T47D (cell line): Measurements from ENCODE around the gene TSPAN16.
"Not testable (repeated sequence)": the region's sequence is repeated elsewhere in the genome, so short reads cannot be mapped to it uniquely, and the experiment has no call there.

Source experiments
- DNase-seq, 2 experiments: peaks; one replicate each; pipeline versions ENCODE4 v3.0.0 to v3.0.0-alpha.2; 2011 to 2012; ENCODE audit warnings: low read depth in 1 of 2, low spot score in 1 of 2
- JUND ChIP-seq: IDR thresholded peaks from 2 replicates; pipeline ENCODE4 v1.6.1; 2012; ENCODE audit warnings: low read depth
- in situ Hi-C: cut with HindIII; loops from 2 replicates; pipeline ENCODE4 v1.10.0; 2016; ENCODE audit warnings: low sequenced_read_pairs, low pct_unique_long_range_greater_than_20kb

TSPAN16 gene

DNA sequence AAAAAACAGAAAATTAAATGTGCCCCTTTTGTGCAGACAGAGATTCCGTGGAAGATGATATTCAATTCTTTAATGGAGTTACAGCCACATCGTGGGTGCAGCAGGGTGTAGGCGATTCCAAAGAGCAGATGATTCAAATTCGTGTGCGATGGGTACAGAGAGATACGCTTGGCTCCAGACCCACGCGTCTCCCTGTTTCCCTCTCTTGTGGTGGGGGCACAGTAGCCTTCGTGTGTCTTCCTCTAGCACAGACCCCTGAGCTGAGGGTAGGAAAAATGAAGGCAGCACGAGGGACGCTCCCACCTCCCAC, 4.8 kb downstream of the TSPAN16 start:
- DNase-seq = no peak
- TF ChIP-seq JUND = no peak
- in situ Hi-C loops = no loop called here

DNA sequence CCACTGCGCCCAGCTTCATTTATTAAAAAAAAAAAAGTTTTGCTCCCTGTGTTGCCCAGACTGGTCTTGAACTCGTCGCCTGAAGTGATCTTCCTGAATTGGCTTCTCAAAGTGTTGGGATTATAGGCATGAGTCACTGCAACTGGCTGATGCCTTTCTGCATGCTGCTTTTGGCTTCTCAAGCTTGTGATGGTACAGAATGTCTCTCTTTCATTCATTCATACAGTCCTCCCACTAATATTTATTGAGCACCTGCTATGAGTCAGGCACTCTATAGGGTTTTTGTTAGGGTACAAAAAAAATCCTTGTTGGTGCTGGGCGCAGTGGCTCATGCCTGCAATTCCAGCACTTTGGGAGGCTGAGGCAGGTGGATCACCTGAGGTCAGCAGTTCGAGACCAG, 9.0 kb downstream of the TSPAN16 start:
- no peak for DNase-seq
- in situ Hi-C loops = no loop called here

DNA sequence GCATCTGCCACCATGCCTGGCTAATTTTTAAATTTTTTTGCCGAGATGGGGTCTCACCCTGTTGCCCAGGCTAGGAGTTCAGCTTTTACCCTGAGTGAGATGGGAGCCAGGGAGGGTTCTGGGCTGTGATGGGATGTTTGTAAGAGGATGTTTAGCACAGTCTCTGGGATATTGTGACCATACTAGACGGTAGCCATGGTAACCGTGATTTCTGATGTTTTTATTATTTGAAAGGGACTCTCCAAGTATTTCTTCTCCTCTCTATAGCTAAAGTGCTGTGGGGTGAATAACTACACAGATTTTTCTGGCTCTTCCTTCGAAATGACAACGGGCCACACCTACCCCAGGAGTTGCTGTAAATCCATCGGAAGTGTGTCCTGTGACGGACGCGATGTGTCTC, 10.4 kb downstream of the TSPAN16 start:
- in situ Hi-C loops = no loop called here
- TF ChIP-seq JUND = no peak
- no peak for DNase-seq

More for the DNA sequence above, 9.0 kb downstream of the TSPAN16 start:
- no peak for TF ChIP-seq JUND

DNA sequence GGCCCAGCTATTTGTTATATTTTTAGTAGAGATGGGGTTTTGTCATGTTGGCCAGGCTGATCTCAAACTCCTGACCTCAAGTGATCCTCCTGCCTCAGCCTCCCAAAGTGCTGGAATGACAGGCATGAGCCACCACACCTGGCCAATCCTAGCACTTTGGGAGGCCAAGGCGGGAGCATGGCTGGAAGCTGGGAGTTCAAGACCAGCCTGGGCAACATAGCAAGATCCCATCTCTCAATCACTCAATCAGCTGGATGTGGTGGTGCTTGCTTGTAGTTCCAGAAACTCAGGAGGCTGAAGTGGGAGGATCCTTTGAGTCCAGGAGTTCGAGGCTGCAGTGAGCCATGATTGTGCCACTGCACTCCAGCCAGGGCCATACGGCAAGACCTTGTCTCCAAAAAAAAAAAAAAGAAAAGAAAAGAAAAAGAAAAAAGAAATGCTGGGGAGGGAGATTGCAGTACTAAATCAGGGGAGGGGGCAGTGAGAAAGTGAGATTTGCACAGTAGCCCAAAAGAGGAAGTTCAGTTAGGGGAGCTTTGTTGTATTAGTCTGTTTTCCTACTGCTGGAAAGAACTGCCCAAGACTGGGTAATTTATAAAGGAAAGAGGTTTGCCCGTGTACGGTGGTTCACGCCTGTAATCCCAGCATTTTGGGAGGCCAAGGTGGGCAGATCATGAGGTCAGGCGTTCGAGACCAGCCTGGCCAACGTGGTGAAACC, 24.5 kb downstream of the TSPAN16 start:
- DNase-seq, in situ Hi-C loops: not testable (repeated sequence)

DNA sequence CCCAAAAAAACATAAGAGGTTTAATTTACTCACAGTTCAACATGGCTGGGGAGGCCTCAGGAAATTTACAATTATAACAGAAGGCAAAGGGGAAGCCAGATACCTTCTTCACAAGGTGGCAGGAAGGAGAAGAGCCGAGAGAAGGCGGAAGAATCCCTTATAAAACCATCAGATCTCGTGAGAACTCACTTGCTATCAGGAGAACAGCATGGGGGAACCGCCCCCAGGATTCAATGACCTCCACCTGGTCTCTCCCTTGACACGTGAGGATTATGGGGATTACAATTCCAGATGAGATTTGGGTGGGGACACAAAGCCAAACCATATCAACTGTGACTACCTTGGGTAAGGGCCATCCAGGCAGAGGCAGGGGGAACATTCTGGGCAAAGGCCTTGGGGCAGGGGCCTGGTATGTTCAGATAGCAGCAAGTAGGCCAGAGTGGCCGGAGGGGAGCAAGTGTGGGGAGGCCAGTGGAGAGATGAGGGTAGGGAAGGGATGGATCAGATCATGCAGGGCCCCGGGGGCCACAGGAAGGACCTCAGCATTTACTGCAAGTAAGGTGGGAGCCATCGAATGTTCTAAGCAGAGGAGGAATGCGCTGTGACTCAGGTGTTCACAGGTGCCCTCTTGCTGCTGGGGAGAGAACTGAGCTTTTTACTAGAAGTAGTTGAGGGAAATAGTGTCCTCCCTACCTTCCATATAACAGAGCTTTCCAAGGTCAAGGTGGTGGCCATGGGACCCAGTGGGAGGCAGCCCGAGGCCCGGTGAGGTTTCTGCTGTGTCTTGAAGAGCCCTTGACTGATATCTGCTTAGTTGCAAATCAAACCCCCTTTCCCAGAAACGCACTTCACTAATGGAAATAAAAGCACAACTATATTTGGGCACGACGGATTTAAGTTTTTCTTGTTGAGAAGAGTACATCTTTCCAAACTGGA, 25.5 kb downstream of the TSPAN16 start:
- in situ Hi-C loops = no loop called here
- TF ChIP-seq JUND = no peak
- peak in 1 of 2 experiments; percentile 41 for DNase-seq

DNA sequence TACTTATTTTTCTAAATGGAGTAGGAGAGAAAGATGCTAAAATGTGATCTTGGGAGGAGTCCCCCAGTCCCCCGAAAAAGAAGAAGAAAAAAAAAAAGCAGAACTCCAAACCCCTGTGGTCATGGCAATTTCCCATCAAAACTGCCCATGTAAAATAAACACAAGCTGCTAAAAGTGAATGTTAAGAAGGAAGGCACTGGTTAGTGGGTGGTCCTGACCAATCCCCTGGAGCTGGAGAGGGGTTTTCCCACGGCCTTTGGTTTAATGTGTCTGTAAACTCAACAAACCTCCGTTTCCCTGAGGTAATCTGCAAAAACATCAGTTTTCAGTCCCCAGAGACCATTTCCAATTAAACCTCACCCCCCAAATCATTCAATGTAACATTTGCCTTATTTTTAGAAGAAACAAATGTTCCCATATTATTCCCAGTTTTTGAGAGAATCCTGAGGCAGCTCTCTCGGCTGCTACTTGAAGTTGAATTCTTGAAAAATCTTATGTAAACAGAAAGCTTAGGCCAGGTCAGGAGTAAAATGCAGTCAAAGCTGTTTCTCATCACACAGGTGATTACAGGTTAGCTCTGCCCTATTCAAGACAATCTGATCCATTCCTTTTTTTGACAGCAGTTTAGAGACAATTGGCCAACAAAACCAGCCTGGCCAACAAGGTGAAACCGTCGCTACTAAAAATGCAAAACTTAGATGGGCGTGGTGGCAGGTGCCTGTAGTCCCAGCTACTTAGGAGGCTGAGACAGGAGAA, 26.5 kb downstream of the TSPAN16 start:
- TF ChIP-seq JUND = no peak
- in situ Hi-C loops = no loop called here
- DNase-seq = peak in 1 of 2 experiments; percentile 53

DNA sequence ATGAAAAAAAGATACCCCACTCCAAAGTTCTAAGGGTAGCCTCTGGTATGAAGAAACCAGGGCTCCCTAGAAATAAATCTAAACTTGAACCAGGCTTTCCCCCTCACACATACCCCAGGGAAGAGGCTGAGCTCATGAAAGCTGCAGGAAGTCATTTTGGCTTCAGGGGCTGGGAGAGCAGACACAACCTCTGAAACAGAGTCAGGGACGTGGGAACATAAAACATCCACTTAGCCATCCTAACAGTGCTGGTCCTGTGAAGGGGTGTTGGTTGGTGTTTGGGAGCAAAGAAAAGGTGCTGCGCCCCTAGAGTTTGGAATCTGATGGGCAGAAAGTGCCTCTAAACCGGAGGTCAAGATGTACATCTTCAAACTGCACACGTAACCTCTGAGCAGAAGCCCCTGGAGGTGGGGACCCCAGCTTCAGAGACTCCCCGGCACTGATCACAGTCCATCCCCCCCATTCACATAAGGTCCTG, 27.7 kb downstream of the TSPAN16 start:
- peak in 1 of 2 experiments; percentile 69 for DNase-seq
- in situ Hi-C loops = no loop called here
- TF ChIP-seq JUND = no peak

DNA sequence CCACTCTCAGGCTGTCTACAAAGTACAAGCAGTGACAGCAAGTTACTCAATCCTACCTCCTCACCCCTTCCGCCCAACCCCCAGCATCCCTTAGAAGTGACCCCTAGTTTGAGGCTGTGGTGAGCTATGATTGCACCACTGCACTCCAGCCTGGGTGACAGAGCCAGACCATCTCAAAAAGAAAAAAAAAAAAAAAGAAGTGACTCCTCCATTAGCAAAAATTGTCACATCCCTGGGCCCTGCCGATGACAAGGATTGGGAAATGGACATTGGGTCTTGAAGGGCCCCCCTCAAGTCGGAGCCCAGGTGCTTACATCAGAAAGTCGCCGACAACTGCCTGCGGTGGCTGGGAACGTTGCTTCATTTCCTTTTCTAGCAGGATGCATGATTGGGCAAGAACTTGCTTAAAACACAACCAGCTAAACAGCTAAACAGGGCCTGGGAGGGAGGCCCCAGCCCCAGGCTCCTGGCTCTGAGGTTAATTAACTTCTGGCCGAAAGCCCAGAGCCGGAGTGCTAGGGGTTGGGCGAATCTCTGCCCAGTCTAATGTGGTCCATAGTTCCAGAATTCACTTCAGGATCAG, 28.2 kb downstream of the TSPAN16 start:
- peak; percentile 17 to 94 for DNase-seq
- in situ Hi-C loops = no loop called here
- TF ChIP-seq JUND = no peak

DNA sequence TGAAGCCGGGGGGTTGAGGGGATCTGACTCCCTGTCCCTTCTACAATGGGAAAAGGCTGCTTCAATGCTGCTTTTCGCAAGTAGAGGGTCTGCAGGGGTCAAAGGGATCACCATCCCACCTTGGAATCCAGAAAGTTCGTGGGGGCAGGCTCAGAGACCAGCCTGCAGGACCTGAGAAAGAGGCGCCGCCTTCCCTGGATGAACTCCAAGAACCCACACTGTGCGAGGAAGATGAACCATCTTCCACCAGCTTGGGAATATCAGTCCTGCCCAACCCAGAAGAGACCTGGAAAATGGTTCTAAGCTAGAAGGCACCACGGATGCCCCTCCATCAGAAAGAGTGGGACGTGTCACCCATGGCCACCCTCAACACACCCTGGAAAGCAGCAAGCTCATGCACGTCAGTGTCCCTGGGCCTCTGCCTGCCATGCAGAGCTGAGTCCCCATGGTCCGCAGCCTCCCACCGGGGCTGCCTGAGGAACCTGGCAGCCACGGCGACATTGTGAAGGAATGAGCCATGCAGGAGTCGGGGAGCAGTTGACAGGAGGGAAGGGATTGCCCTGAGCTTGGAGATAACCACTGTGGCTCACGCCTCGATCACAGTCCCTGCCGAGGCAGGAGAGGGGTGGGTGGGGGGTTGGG, 28.9 kb downstream of the TSPAN16 start:
- in situ Hi-C loops = no loop called here
- DNase-seq = no peak
- TF ChIP-seq JUND = no peak

DNA sequence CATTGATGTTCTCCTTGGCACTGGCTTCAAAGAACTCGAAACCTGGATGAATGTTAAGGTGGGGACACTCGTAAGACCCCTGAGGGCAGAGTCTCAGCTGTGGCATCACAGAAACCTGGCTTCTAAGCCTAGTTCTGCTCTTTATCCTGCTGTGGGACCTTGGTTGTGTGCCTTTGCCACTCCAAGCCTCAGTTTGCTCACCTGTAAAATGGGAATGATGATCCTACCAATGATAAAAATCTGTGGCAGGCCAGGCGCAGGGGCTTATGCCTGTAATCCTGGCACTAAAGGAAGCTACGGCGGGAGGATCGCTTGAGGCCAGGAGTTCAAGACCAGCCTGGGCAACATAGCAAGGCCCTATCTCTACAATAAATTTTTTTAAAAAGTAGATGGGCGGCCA, 29.6 kb downstream of the TSPAN16 start:
- in situ Hi-C loops = no loop called here
- DNase-seq = no peak

DNA sequence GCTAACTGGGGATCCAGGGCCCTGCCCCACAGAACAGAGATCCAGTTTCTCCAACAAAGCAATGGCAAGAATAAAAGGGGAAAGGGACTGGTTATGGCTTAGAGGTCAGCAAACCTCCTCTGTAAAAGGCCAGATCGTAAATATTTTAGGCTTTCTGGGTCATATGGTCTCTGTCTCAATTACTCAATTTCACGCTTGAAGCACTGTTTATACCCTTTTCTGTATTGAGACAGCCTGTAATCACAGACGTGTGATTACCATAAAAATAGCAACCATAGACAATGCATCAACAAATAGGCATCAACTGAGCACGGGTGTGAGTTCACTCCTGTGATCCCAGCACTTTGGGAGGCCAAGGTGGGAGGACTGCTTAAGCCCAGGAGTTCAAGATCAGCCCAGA, 34.2 kb downstream of the TSPAN16 start:
- TF ChIP-seq JUND = no peak
- in situ Hi-C loops = no loop called here
- DNase-seq = no peak

More for the DNA sequence above, 29.6 kb downstream of the TSPAN16 start:
- TF ChIP-seq JUND = no peak

DNA sequence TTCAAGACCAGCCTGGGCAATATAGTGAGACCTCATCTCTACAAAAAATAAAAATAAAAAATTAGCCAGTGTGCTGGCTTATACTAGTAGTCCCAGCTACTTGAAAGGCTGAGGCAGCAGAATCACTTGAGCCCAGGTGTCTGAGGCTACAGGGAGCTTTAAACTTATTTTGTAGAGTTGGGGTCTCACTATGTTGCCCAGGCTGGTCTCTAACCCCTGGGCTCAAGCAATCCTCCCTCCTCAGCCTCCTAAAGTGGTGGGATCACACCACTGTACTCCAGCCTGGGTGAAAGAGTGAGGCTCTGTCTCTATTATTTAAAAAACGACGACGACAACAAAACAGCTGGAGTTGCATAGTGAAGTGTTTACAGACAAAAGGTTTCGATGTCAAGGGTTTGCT, 35.5 kb downstream of the TSPAN16 start:
- in situ Hi-C loops = no loop called here
- no peak for TF ChIP-seq JUND
- DNase-seq = no peak
